NCI-H69 (cell line): ENCODE measurements around the gene TNFSF11.
A peak's percentile ranks its signal among the peaks of the same experiment; 100 is the strongest.
"Not testable (repeated sequence)": the region's sequence is repeated elsewhere in the genome, so short reads cannot be mapped to it uniquely, and the experiment has no call there.

Experiments
- DNase-seq: peaks from one replicate; lab custom pipeline; 2025; lab: John Stamatoyannopoulos, UW

Gene TNFSF11, protein sequence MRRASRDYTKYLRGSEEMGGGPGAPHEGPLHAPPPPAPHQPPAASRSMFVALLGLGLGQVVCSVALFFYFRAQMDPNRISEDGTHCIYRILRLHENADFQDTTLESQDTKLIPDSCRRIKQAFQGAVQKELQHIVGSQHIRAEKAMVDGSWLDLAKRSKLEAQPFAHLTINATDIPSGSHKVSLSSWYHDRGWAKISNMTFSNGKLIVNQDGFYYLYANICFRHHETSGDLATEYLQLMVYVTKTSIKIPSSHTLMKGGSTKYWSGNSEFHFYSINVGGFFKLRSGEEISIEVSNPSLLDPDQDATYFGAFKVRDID

DNA sequence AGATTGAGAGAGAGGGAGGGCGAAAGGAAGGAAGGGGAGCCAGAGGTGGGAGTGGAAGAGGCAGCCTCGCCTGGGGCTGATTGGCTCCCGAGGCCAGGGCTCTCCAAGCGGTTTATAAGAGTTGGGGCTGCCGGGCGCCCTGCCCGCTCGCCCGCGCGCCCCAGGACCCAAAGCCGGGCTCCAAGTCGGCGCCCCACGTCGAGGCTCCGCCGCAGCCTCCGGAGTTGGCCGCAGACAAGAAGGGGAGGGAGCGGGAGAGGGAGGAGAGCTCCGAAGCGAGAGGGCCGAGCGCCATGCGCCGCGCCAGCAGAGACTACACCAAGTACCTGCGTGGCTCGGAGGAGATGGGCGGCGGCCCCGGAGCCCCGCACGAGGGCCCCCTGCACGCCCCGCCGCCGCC lies at the start of gene TNFSF11:
TSS of gene TNFSF11 (plus strand) at position 142 of the 400 bp plus-strand sequence. CDS start at position 294, 152 bp downstream.
- peak; percentile 35 for DNase-seq

DNA sequence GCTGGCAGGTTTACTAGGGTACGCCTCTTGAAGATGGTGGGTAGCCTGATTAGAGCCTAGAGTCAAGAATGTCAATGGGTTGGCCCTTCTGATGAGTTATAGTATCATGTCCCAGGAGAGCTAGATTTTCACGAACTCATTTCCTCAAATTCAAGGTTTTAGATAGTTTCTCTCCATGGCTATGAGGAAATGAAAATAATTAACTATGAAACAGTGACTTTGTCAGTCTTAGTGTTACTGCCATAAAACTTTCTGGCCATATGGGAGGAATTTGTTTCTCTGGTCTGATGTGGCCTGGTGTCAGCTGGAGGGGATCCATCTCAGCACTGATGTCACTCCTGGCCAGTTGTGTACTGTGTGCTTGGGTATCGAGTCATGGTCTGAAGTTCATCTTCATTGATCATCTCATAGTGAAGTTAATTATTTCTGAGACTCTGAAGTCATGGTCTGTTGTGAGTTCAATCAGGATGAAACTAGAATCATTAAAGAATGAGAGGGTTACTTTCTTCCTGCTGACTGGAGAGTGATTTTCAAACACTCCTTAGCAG lies 49.4 kb upstream of the TNFSF11 start:
- DNase-seq, result no peak

DNA sequence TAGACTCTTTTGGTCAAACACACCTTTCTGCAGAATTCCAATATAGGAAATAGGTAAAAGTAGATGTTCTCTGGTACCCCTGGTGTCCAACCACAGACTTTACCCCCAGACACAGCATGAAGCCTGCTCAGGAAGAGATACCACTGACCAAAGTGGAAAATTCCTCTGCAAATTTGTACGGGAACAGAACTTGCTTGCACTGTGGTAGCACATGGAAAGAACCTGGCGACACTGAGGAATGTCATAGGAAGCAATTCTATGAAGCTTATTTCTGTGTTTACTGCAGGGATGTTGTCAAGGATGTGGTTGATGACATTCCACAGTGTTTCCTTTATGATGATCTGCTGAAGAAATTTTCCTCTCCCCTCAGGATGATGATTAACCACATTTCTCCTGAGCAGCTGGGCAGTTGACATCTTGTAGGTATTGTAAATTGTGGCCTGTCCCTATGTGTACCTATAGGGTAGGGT lies 48.9 kb upstream of the TNFSF11 start:
- no peak for DNase-seq

DNA sequence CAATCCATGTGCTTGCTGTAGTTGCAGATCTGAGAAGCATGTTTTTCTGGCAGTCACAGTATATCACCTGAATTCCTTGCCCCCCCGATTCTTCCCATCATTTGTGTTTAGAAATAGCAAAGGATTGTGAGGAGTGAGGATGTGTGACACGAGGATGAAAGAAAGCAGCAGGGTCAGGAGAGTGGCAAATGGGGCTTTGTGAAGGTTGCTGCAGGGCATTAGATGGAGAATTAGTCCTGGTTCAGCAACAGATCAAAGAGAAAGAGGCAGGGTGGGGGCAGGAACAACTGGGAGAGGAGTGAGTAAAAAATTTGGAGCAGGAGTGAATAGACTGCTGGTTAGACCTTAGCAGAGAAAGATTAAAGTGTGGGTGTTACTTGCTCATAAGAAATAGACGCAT lies 47.7 kb upstream of the TNFSF11 start:
- no peak for DNase-seq

DNA sequence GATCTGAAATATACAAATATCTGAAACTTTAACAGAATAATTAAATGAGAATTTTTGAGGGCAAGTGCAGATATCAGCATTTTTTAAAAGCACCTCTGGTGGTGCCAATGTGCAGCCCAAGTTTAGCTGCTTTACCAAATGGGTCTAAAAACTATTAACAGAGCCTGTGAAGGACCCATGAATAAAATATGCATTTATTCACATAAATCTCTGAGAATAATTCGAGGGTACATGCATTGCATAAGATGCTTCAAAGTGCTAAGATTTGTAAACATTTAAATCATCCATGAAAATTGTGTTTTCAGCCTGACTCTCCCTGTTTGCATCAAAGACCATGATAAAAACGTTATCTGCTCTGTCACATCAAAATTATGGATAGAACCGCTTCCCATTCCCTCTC lies 47.1 kb upstream of the TNFSF11 start:
- DNase-seq, result no peak

DNA sequence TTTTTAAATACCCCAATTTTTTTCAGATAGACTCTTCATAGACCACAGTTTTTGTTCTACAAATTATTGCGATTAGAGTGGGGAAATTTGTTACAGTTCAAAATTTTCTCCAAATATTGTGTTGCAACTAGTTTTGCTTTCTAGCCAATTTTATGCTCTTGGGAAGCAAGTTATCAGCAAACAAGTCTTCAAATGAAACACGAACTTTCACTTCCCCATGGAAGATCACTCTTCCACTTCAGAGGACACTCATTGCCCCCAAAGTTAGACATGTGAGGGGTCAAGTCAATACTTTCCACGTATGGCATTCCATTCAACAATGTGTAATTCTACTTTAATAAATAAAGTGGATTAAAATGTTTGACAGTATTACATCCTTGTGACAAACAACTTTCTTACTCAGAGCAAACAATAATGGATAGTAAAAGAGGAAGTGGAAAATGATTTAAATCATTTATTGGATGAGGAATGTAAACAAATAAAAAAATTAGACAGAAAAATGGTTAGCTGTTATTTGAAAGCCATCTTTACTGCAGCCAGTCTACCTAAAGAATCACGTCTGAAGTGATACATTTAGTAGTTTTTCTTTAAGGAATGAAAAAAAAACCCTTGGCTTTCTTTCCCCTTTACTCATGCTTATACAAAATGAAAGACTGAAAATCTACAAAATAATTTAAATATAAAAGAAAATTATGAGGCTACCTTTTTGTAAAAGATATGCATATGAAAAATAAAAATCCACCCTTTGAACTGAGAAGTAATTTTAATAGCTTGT lies 41.2 kb upstream of the TNFSF11 start:
- no peak for DNase-seq

DNA sequence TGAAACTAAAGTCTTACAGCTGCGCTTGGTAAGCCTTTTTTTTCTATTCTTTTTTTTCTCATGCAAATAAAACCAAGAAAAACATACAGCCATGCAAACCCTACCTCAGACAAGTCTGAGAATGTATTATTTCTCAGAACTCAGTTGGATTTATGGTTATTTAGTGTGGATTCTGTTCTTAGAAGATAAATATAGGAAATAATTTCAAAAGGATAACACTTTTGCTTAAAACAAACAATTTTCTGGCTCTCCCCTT lies 40.7 kb upstream of the TNFSF11 start:
- no peak for DNase-seq

DNA sequence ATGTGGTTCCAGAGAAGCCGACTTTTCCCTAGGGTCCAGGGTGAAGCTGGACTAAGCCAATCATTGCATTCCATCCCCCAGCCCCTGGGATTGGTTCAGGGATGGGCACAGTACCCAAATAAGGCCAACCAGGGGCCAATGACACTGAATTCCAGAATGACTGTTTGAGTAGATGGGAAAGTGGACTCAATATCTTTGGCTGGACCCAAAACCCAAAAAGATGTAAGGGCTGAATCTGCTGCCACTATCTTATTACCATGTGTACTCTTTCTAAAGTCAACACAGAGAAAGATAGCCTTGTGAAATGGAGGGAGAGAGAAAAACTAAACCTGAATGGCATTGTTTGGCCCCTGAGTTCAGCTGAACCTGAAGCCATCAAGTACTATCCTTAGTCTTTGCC lies 39.2 kb upstream of the TNFSF11 start:
- no peak for DNase-seq

DNA sequence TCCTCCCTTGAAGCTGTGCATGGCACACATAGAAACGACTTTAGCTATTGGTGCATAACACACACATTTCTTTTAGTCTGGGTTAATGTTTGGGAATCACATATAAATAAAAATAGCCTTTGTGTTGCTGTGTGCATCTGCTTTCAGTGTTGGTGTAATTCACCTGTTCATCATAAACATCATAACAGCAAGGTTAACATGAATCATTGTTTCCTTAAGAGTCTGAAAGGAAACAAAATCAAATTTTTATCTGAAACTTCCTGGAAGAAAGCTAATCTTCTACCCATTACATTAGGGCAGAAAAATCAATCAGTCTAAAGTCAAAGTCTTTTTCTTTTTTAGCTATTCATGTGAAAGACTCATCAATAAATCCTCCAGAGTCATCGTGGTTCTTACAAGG lies 35.0 kb upstream of the TNFSF11 start:
- DNase-seq, result no peak

DNA sequence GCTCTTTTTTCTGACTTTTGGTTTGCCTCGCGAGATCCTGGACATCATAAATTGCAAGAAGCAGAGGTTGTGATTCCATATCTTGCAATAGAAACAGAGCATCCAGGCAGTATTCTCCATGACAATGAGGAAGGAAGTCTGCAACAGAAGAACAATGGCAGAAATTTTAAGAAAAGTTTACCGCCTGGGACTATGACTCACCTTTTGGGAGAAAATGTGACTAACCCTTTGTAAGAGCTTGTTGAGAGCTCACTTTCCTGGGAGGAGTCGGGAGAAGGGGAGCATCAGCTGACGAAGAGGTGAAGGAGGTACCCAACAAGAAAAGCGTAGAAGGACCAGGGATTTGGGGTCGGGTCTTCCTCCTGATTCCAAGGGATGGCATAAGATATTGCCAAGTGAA lies 34.3 kb upstream of the TNFSF11 start:
- DNase-seq, result no peak

DNA sequence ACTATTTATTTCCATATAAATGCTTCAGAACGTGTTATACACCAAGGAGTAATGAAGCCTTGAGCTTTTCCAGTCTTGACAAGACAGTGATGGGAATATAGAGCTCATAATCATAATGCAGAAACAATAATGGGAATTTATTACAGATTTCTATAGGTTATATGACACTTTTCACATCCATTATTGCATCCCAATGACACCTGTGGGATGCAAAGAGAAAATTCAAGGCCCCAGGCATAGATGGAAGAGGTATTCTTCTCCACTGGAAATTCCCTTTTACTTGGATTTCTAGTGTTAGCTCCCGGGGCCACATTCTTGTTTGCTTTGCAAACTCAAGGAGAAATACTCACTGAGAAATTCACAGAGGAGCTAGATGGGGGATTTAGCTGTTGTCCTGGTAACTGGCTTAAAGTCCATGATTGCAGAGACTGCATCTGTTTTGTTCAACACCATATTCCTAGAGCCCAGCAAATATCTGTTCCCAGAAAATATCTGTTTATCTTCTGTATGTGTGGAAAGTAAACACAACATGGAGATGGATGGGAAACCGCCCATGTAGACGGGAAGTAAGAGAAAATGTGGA lies 30.6 kb upstream of the TNFSF11 start:
- no peak for DNase-seq

DNA sequence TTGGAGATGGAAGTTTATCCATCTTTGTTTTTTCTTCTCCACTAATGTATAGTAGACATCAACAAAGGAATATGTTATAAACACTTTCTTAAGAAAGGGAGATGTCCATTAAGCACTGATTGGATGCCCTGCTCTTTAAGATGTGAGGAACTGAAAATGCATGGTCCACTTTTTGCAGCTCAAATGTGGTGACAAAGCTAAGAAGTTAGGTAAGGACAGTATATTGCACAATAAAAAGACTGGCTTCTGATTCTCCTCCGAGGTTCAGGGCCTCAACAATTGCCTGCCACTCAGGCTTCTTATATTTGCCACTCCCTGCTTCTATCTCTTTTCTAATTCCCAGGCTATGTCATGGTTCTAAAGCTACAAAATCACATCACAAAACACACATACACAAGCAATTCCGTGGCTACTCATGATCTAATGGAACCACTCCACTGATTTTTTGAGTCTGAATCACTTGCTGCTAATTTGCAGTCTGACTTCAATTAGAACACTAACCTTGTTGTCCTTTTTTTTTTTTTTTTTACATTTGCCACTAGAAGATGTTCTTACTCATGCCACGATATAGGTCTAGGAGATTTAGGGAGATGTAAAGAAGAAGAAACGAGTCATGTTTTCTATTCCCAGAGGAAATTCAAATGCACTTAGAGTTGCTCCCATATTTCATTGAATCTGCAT lies 29.6 kb upstream of the TNFSF11 start:
- DNase-seq, result no peak

DNA sequence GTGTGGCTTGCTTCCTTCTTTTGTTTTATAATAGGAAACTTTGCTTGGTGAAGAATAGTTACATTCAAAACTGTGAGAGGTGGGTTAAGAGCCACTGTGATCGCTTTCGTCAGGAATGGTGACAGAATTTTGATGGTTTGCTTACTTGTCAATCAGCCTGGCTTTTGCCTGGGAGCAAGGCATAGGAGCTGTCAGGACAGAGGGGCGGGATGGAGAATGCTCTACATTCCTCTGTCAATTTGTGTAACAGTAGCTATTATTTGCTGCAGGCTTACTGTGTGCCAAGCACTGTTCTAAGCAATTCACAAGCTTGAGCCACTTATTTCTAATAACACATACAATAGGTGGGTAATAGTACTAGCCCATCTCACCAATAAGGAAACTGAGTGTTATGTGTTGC lies 28.1 kb upstream of the TNFSF11 start:
- no peak for DNase-seq

DNA sequence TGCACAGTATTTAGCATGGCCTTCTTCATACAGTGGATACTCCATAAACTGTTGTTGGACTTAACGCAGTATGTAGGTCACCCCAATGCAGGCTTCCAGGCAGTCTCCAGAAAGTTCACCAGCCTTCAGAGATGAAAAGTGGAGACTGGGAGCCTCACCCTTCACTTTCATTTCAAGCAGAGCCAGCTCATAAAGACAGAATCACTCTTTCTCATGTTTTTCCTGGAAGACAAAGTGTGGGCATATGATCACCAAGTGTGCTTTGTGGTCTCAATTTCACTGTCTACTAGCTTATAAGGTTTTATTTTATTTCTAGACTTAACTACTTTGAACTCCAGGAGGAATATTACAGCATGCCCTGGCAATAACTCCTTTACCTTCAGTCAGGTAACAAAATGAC lies 26.3 kb upstream of the TNFSF11 start:
- DNase-seq, result no peak

DNA sequence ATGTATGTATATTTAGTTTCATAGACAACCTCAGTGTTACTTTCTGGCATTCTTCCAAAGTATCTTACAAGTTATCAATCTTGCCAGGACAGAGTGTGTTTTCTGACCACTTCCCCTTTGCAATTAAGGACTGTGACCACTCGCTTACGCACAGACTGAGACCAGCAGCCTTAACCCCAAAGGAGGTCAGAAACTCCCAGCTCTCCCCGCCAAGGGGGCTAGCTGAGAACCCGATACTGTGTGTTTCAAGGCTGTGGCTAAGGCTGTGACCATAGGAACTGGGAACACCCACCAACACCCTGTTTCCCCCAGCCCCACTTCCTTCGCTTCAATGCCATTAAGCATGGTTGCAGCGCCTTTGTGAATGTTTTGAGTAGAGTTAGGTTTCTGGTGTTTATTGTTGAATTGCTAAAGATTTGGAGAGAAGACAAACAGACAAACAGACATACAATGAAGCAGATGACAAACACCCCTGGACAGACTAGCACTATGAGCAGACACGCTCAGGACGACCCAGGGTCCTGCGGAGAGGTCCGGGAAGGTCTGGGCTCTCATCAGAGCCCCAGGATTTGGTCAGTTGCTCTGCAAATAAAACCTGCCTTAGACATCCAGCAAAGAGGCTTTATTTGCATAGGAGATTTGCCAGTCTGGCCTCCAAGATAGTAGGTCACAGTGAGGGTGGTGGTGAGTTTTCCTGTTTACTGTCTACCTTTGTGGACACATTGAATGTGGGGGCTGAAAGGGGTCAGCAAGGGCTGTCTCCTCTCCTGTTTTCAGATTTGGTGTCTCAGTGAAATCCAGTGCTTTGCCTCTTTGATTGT lies 25.0 kb upstream of the TNFSF11 start:
- DNase-seq, result no peak

DNA sequence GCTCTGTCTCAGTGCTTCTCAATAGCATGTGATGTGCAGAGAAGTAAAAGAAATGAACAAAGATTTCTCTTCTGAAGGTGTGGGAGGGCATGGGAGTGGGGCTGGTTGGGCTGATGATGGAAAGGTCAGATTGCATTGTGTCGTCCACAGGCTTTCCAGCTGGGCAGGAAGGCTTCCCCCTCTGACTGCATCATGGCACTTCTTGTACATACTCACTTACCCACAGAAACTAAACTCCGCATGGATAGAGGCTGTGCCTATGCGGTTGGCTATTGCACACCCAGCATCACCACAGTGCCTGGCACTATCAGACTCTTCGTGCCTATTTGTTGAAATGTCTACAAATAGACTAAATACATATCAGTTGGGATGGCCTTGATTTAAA lies 24.4 kb upstream of the TNFSF11 start:
- no peak for DNase-seq

DNA sequence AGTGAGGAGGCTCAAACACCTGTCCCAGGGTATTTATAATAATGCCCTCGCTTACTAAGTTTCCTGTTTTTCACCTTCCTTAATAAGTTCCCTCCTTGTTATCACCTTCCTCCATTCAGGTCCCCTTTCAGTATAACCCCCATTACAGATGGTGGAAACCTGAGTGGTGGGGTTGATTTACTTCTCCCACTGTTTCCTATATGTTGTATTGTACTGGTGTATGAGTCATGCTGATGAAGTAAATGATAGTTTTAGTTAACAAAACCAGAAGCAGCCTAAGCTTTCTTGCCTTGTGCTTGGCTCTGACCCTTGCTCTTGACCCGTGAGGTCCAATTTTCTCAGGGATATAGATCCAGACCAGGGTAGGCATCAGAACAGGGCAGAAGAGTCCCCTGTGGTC lies 22.3 kb upstream of the TNFSF11 start:
- DNase-seq, result no peak

DNA sequence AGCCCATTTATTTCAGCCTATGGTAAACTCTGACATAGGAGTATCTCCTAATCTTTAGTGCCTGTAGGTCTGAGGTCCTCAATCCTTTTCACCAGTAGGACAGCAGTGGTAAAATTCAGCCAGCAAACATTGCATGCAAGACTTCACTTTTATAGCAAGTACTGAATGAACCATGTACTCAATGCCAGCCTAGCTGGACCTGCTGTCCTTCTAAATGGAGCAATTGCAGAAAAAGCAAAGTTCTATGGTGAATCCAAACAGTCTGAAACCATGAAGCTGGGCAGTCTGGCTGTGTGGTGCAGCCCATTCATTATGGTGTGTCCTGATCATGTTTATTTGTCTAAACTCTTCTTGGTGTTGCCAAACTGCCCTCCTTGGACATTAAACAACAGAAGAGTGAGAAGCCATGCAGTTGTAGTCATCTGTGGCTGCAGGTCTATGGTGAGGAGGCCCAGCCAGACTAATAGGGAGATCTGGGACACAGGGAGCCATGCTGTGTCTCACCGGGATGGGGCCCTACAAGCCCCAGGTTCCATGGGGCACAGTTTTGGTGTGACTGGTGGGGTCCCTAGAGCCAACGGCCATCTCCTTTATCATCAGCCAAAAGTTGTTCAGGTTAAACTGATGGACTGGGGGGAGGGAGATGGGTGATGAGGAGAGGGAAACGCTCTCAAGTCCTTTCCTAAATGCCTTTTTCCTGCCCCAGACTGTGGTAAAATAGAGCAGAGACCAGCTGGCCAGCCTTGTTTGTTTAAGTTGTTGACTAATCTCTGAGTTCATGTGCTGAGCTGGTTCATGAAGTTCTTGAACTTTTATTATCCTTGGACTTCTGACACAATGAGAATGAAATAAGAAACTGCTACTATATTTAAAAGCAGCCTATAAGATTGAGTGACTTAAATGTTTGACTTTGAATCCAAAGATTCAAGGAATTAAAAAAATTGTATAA lies 20.6 kb upstream of the TNFSF11 start:
- no peak for DNase-seq

DNA sequence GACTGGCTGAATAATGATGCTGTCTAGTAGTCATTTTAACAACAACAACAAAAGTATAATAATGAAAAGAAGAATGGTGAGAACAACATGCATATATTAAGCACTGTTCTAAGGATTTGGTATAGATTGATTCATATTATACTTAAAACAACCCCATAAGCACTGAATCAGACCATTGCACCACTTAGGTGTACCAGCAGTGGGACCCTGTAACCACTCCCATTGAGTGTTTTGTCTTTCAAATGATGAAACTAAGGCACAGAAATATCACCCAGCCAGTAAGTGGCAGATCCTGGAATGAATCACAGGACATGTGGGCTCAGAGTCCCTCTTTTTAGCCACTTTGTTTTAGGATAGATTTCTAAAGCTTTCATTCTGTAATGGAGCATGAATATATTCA lies 14.9 kb upstream of the TNFSF11 start:
- no peak for DNase-seq

DNA sequence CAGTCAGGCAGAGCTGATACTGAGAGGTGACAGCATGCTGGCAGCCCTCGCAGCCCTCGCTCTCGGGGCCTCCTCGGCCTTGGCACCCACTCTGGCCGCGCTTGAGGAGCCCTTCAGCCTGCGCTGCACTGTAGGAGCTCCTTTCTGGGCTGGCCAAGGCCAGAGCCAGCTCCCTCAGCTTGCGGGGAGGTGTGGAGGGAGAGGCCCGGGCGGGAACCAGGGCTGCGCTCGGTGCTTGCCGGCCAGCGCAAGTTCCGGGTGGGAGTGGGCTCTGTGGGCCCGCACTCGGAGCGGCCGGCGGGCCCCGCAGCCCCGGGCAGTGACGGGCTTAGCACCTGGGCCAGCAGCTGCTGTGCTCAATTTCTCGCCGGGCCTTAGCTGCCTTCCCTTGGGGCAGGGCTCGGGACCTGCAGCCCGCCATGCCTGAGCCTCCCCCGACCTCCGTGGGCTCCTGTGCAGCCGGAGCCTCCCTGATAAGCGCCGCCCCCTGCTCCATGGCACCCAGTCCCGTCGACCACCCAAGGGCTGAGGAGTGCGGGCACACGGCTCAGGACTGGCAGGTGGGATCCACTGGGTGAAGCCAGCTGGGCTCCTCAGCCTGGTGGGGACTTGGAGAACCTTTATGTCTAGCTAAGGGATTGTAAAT lies 14.3 kb upstream of the TNFSF11 start:
- not testable (repeated sequence) for DNase-seq
